GM19468 (cell line): ENCODE results near the gene RPTOR.

ENCODE experiments used
- ATAC-seq: cut with Tn5 transposase; IDR thresholded peaks from one replicate; pipeline ENCODE4 v1.9.1; 2021; ENCODE audit warnings: mild to moderate bottlenecking, moderate library complexity, moderate number of reproducible peaks; ENCODE audit not compliant: unreplicated experiment; ENCODE audit errors: extremely low read depth

RPTOR gene

DNA sequence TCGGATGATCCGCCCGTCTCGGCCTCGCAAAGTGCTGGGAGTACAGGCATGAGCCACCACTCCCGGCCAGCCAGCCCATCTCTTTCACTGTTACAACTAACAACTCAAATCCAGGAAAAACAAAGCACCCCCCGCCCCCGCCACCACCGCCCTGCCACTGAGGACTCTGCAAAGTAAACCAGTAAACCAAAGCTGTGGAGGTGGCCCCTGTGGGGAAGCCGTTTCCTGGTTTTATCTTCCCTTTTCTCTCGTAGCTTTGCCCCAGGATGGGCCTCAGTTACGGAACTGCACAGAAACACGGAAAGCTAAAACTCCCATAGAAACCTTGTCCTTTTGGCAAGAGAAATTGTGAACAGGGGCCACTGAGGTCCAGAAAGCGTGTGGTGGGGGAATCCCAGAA lies 464.5 kb downstream of the RPTOR start:
- ATAC-seq, result no peak

DNA sequence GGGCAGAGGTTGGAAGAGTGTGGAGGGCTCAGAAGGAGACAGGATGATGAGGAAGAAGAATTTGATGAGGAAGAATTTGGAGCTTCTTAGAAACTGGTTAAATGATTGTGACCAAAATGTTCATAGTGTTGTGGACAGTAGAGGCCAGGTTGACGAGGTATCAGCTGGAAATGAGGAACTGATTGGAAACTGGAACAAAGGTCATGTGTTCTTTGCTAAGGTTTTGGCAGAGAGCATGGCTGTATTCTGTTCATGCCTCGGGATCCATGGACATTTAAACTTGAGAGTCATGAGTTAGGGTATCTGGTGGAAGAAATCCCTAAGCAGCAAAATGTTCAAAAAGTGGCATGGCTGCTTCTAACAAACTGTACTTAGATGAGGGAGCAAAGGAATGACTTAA lies 466.3 kb downstream of the RPTOR start:
- no peak for ATAC-seq

DNA sequence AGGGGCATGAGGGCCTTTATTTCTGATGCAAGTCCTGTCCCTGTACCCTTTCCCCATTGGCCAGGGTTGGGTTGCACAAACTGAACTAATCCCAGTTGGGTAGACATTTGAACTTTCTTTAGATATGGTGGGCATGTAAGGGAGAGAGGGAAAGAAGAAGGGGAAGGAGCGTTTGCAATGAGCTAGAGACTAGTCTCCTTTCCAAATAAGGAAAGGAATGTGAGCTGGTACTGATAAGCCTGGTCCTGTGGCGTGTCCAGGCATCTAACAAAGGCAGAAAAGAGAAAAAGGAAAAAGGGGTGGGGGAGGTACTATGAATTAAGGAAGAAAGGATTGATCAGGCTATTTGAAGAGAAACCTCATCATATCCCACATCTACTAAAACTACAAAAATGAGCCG lies 467.3 kb downstream of the RPTOR start:
- no peak for ATAC-seq

DNA sequence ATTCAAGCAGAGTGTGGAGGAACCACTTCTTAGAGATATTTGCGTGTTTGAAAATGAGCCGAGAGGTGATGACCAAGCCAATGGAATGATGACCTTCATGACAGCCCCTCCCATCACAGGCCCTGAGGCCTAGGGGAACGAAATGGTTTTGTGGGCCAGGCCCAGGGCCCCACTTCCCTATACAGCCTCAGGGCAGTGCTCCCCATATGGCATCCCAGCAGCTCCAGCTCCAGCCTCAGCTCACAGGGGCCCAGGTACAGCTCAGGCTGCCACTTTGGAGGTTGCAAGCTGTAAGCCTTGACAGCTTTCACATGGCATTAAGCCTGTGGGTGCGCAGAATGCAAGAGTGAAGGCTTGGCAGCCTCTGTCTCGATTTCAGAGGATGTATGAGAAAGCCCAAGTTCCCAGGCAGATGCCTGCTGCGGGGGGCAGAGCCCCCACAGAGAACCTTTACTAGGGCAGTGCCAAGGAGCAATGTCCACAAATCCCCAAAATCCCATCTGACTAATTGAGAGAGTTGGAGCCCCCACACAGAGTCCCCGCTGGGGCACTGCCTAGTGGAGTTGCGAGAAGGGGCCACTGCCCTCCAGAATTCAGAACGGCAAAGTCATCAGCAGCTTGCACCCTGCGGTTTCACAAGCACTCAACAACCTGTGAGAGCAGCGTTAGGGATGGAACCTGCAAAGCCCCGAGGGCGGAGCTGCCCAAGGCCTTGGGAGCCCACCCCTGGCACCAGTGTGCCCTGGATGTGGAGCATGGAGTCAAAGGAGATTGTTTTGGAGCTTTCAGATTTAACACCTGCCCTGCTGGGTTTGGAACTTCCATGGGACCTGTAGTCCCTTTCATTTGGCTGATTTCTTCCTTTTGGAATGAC lies 468.2 kb downstream of the RPTOR start:
- ATAC-seq, result no peak

DNA sequence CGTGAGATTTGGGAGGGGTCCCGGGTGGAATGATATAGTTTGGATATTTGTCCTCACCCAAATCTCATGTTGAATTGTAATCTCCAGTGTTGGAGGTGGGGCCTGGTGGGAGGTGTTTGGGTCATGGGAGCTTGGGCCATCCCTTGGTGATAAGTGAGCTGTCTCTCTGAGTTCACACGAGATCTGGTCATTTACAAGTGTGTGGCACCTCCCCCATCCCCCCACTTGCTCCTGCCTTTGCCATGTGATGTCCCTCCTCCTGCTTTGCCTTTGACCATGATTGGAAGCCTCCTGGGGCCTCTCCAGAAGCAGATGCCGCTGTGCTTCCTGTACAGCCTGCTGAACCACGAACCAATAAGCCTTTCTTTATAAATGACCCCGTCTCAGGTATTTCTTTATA lies 469.0 kb downstream of the RPTOR start:
- no peak for ATAC-seq

DNA sequence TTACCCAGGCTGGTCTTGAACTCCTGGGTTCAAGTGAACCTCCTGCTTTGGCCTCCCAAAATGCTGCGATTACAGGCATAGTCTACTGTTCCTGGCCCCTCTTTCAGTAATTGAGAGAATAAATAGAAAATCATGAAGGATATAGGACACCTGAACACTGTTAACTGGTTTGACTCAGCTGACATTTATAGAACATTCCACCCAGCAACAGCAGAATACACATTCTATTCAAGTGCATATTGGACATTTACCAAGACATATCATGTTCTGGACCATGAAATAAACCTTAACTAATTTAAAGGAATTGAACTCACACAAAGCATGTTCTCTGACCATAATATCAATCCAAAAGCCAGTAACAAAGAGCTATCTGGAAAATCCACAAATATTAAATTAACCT lies 470.5 kb downstream of the RPTOR start:
- ATAC-seq, result no peak
